Cardiac fibroblast (primary cell): ENCODE measurements around the gene UPF2.
"Not testable (repeated sequence)": the region's sequence is repeated elsewhere in the genome, so short reads cannot be mapped to it uniquely, and the experiment has no call there.

ENCODE experiments used
- DNase-seq, 2 donors: peaks; one replicate each; pipeline versions ENCODE4 v3.0.0 to v3.0.0-alpha.2; 2010; ENCODE audit warnings: low read depth in 2 of 2
- H3K4me3 ChIP-seq, 2 donors: replicated peaks in 1 of 2; 1 replicate in 1 of 2; 2 replicates in 1 of 2; pipeline ENCODE4 v1.5.1; 2011; ENCODE audit warnings: low read depth in 2 of 2, low read length in 2 of 2, mild to moderate bottlenecking in 2 of 2, moderate library complexity in 1 of 2
- TF ChIP-seq, protein P1 (sequence below): IDR thresholded peaks from one replicate; pipeline ENCODE4 v1.5.1; 2011; ENCODE audit warnings: low read depth, mild to moderate bottlenecking, low read length, inconsistent platforms

UPF2 gene

DNA sequence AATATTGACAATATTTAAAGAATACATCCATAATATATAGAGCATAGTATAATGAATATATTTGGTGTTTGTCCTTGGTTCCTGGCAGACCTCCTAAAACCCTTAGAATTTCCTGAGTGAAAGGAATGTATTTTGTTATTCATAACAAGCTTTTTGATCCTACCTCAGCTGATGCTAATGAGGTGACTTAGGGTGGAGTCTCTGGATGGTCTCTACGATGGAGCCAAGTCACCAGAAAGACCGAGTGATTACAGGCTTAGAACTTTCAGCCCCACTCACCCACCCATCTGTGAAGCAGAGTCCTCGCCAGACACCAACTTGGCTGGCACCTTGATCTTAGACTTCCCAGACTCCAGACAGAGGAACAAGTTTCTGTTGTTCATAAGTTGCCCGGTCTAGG is 35.9 kb downstream of the UPF2 start:
- TF ChIP-seq, protein P1, sequence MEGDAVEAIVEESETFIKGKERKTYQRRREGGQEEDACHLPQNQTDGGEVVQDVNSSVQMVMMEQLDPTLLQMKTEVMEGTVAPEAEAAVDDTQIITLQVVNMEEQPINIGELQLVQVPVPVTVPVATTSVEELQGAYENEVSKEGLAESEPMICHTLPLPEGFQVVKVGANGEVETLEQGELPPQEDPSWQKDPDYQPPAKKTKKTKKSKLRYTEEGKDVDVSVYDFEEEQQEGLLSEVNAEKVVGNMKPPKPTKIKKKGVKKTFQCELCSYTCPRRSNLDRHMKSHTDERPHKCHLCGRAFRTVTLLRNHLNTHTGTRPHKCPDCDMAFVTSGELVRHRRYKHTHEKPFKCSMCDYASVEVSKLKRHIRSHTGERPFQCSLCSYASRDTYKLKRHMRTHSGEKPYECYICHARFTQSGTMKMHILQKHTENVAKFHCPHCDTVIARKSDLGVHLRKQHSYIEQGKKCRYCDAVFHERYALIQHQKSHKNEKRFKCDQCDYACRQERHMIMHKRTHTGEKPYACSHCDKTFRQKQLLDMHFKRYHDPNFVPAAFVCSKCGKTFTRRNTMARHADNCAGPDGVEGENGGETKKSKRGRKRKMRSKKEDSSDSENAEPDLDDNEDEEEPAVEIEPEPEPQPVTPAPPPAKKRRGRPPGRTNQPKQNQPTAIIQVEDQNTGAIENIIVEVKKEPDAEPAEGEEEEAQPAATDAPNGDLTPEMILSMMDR = no peak
- DNase-seq = no peak
- H3K4me3 ChIP-seq = no peak overlapping the region

DNA sequence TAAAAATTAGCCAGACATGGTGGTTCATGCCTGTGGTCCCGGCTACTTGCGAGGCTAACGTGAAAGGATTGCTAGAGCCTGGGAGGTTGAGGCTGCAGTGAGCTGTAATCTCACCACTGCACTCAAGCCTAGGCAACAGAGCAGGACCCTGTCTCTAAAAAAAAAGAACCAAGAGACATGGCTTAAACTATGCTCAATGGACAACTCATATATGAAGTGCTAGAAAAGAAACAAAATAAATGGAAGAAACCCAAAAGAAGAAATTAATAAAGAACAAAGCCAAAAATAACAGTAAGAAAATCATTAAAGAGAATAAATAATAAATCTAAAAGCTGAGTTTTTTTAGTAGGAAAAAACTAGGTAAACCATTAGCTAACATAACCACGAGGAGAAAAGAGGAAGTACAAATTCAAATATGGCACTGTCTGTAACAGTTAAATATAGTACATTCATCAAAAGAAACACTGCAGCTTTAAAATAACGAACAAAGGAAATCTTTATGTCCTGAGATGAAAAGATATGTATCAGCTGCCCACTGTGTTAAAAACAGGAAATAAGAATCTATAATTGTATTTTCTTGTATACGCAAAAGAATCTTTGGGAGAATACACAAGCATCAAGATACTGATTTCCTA is 48.7 kb downstream of the UPF2 start:
- H3K4me3 ChIP-seq = no peak overlapping the region
- TF ChIP-seq, protein P1 = no peak
- no peak for DNase-seq

DNA sequence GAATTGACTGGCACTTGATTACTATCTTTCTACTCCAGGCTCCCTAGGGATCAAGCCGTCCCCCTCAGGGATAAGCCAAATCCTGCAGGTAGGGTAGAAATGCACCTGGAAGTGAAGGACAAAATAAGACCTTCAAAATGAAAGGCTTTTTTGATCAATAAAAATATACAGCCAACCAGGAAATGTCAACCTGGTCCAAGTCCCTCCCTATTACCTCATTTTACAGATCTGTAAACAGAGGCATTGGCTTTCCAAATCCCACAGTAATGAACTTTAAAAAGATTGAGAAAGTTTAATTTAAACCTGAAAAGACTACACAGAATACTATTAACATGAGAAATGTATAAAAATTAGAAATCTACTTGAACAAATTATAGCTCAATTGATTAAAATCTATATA is 53.7 kb downstream of the UPF2 start:
- TF ChIP-seq, protein P1 = no peak

DNA sequence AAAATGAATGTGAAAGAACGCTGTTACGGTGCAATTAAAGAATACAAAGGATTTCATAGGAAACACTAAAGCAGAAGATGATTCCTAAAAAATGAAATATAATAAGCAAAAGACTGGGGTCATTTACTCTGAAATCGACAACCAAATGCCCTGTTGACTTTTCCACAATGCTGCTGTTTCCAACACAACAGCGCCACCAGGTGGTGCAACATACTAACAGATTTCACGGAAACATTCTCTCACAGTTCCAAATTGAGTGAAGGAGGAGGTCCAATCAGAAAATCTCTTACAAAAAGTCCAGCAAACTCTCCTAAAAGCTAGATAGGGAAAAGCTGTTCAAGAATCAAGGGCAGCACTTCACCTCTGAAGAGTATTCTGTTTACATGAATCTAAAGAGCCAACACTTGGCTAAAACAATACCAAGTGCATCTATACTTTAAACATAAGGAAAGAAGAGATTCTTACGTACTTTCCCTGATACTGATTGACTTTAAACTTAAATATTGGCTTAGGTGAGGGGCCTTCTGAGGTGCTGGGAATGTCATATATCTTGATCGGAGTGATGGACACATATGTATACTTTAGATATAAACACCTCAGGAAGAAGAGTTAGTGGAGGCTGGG is 55.9 kb downstream of the UPF2 start:
- TF ChIP-seq, protein P1 = peak; percentile 78
- H3K4me3 ChIP-seq = no peak overlapping the region
- DNase-seq = peak; percentile 89 to 90

More for the DNA sequence above, 53.7 kb downstream of the UPF2 start:
- no peak overlapping the region for H3K4me3 ChIP-seq
- no peak for DNase-seq

DNA sequence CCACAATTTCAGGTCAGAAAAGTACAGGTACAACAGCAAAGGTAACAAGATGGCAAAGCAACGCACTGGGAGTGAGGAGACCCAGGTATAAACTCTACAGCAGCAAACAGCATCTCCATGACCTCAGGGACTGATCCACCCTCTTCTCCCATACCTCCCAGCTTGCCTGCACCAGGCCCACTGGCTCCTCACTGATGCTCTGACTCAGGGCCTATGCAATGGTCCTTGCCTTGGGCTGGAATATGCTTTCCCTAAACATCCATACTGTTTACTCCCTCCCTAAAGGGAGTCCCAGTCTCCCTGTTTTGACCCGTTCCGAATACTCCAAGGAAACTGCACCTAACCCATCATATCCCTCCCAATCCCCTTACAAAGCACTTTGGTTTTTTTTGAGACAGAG is 60.4 kb downstream of the UPF2 start:
- no peak for DNase-seq
- H3K4me3 ChIP-seq = no peak overlapping the region
- TF ChIP-seq, protein P1 = no peak

DNA sequence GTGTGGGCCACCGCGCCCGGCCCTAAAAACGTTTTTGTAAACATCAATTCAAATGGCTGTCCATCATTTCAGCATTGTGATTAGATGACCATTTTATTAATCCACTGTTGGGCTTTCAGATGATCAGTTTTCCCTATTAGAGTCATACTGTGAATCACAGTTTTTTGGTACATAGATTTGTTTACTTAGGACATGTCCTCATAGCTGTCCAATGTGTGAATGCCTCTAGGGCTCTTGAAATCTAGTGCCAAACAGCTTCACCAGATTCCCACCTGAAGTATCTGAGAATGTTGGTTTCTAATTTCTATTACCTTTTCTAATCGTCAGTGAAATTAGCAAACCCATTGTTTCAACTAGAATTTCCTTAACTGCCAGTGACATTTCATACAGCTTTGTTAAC is 66.8 kb downstream of the UPF2 start:
- peak in 1 of 2 donors; percentile 5 for DNase-seq
- H3K4me3 ChIP-seq = no peak overlapping the region
- TF ChIP-seq, protein P1 = no peak

DNA sequence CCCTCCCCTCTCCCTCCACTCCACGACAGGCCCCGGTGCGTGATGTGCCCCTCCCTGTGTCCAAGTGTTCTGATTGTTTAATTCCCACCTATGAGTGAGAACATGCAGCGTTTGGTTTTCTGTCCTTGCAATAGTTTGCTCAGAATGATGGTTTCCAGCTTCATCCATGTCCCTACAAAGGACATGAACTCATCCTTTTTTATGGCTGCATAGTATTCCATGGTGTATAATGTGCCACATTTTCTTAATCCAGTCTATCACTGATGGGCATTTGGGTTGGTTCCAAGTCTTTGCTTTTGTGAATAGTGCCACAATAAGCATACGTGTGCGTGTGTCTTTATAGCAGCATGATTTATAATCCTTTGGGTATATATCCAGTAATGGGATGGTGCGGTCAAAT is 70.1 kb downstream of the UPF2 start:
- DNase-seq, H3K4me3 ChIP-seq: not testable (repeated sequence)
